HG03439 (cell line): ENCODE results near the gene TMTC1.
"Not testable (repeated sequence)": the region's sequence is repeated elsewhere in the genome, so short reads cannot be mapped to it uniquely, and the experiment has no call there.

Experiments used
- ATAC-seq: cut with Tn5 transposase; IDR thresholded peaks from one replicate; pipeline ENCODE4 v1.9.1; 2021; ENCODE audit warnings: mild to moderate bottlenecking, moderate library complexity; ENCODE audit not compliant: unreplicated experiment

TMTC1 gene

GRCh38 chr12:29674463-29674862 lies 109.3 kb downstream of the TMTC1 start:
- no peak for ATAC-seq

- no peak for ATAC-seq
Observed at GRCh38 chr12:29673346-29673745, 110.4 kb downstream of the TMTC1 start.

GRCh38 chr12:29672580-29672979 lies 111.2 kb downstream of the TMTC1 start:
- no peak for ATAC-seq

- ATAC-seq = no peak
Observed at GRCh38 chr12:29671742-29672141, 112.0 kb downstream of the TMTC1 start.

- ATAC-seq = no peak
Observed at GRCh38 chr12:29667011-29667410, 116.7 kb downstream of the TMTC1 start.

GRCh38 chr12:29665107-29665506 lies 118.6 kb downstream of the TMTC1 start:
- ATAC-seq = no peak

- ATAC-seq = no peak
Observed at GRCh38 chr12:29662734-29663323, 120.9 kb downstream of the TMTC1 start.

GRCh38 chr12:29660847-29661246 lies 122.9 kb downstream of the TMTC1 start:
- ATAC-seq = no peak

GRCh38 chr12:29656762-29657538 lies 126.8 kb downstream of the TMTC1 start:
- no peak for ATAC-seq

- no peak for ATAC-seq
Observed at GRCh38 chr12:29655861-29656260, 127.9 kb downstream of the TMTC1 start.

- no peak for ATAC-seq
Observed at GRCh38 chr12:29653286-29653685, 130.5 kb downstream of the TMTC1 start.

GRCh38 chr12:29650371-29650770 lies 133.4 kb downstream of the TMTC1 start:
- no peak for ATAC-seq

- ATAC-seq = no peak
Observed at GRCh38 chr12:29649722-29650121, 134.0 kb downstream of the TMTC1 start.

GRCh38 chr12:29644536-29645162 lies 139.1 kb downstream of the TMTC1 start:
- no peak for ATAC-seq

- no peak for ATAC-seq
Observed at GRCh38 chr12:29640589-29641345, 143.0 kb downstream of the TMTC1 start.

- no peak for ATAC-seq
Observed at GRCh38 chr12:29639893-29640495, 143.7 kb downstream of the TMTC1 start.

GRCh38 chr12:29638528-29638927 lies 145.2 kb downstream of the TMTC1 start:
- no peak for ATAC-seq

- ATAC-seq = no peak
Observed at GRCh38 chr12:29634057-29634456, 149.7 kb downstream of the TMTC1 start.

- not testable (repeated sequence) for ATAC-seq
Observed at GRCh38 chr12:29630164-29630563, 153.6 kb downstream of the TMTC1 start.

- ATAC-seq = no peak
Observed at GRCh38 chr12:29627221-29627620, 156.5 kb downstream of the TMTC1 start.

GRCh38 chr12:29625359-29625953 lies 158.3 kb downstream of the TMTC1 start:
- ATAC-seq = no peak
